DND-41 (cell line): ENCODE measurements around the gene CCDC169.

ENCODE experiments used
- ATAC-seq: fragments of 200-7000 bp; cut with Tn5 transposase; 3 replicates; pipeline ENCODE4 v1.9.1; 2021; ENCODE audit warnings: low read depth; ENCODE audit not compliant: insufficient read depth
- DNase-seq: peaks from one replicate; pipeline ENCODE4 v3.0.0-alpha.2; 2020
- H2AFZ ChIP-seq: 2 replicates; pipeline ENCODE4 v1.6.0; 2012; ENCODE audit warnings: low read depth, low read length
- H3K27ac ChIP-seq: 2 replicates; pipeline ENCODE4 v1.5.1; 2012; ENCODE audit warnings: low read length, inconsistent platforms
- H3K27me3 ChIP-seq: fragments of 200-600 bp; sonication (generic); 2 replicates; pipeline ENCODE4 v1.6.0; 2012; ENCODE audit warnings: low read length, mild to moderate bottlenecking, inconsistent platforms; ENCODE audit not compliant: insufficient read depth, poor library complexity
- H3K36me3 ChIP-seq: 2 replicates; pipeline ENCODE4 v1.5.1; 2012; ENCODE audit warnings: low read length, inconsistent platforms; ENCODE audit not compliant: insufficient read depth
- H3K4me1 ChIP-seq: 2 replicates; pipeline ENCODE4 v1.5.1; 2012; ENCODE audit warnings: mild to moderate bottlenecking, low read length; ENCODE audit not compliant: insufficient read depth
- H3K4me2 ChIP-seq: 2 replicates; pipeline ENCODE4 v1.6.0; 2012; ENCODE audit warnings: mild to moderate bottlenecking, moderate library complexity, low read length, inconsistent platforms; ENCODE audit not compliant: insufficient read depth
- H3K4me3 ChIP-seq, 2 experiments: fragments of 200-600 bp in 1 of 2; shearing (Covaris generic) in 1 of 2; 2 replicates each; pipeline ENCODE4 v1.5.1; 2012 to 2016; ENCODE audit warnings: inconsistent platforms in 2 of 2, low read length in 2 of 2, mild to moderate bottlenecking in 2 of 2, low read depth in 1 of 2, moderate library complexity in 1 of 2
- H3K79me2 ChIP-seq: 2 replicates; pipeline ENCODE4 v1.6.0; 2012; ENCODE audit warnings: low read length, inconsistent platforms; ENCODE audit not compliant: insufficient read depth
- H3K9ac ChIP-seq: 2 replicates; pipeline ENCODE4 v1.6.0; 2012; ENCODE audit warnings: low read depth, mild to moderate bottlenecking, inconsistent platforms, low read length, moderate library complexity
- H3K9me3 ChIP-seq: 2 replicates; pipeline ENCODE4 v1.5.1; 2012; ENCODE audit warnings: low read length, moderate library complexity, mild to moderate bottlenecking, inconsistent platforms; ENCODE audit not compliant: insufficient read depth, severe bottlenecking
- H4K20me1 ChIP-seq: 2 replicates; pipeline ENCODE4 v1.6.0; 2012; ENCODE audit warnings: low read length; ENCODE audit not compliant: insufficient read depth
- EZH2 ChIP-seq: IDR thresholded peaks from 3 replicates; pipeline ENCODE4 v1.6.1; 2012; ENCODE audit warnings: borderline replicate concordance, low read depth, mild to moderate bottlenecking, moderate library complexity, low read length, inconsistent platforms; ENCODE audit not compliant: severe bottlenecking
- TF ChIP-seq, protein P1 (sequence below): IDR thresholded peaks from 2 replicates; pipeline ENCODE4 v1.5.1; 2012; ENCODE audit warnings: borderline replicate concordance, low read length, moderate library complexity, mild to moderate bottlenecking; ENCODE audit not compliant: poor library complexity, severe bottlenecking; ENCODE audit errors: extremely low read depth

CCDC169 gene

DNA sequence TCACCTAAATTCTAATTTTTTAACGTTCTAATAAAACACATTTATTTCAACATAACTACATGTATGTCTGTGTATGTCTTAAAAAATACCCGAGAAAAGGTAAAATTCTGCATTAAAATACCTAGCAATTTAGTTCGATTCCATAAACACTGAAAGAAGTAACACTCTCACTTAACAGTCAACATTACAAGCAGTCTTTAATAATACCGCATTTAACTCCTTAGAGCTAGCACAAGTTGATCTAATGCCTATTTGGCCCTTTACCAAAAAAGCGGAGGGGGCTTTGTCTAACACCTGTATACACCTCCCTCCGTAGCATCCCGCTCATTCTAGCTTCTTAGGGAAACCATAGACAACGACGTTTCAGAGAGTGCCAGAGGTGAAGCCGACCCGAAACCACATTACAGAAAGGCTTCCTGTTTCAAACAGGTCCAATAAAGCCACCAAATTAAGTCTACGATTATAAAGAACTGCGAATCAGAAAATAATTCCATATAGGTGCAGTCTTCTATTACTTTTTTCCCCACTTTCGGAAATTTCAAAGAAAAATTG lies 47.3 kb upstream of the CCDC169 start:
- no peaks in the 10 kb centered on the region for H3K36me3 ChIP-seq
- no peak overlapping the region for H2AFZ ChIP-seq
- DNase-seq (no peak), ATAC-seq (no peak)
- no peak overlapping the region for H3K9ac ChIP-seq
- H3K4me1 ChIP-seq, result no peaks in the 10 kb centered on the region
- no peak overlapping the region for H3K27ac ChIP-seq
- no peaks in the 10 kb centered on the region for H4K20me1 ChIP-seq
- H3K4me3 ChIP-seq, result no peak overlapping the region
- no peaks in the 10 kb centered on the region for H3K27me3 ChIP-seq
- TF ChIP-seq, protein P1, sequence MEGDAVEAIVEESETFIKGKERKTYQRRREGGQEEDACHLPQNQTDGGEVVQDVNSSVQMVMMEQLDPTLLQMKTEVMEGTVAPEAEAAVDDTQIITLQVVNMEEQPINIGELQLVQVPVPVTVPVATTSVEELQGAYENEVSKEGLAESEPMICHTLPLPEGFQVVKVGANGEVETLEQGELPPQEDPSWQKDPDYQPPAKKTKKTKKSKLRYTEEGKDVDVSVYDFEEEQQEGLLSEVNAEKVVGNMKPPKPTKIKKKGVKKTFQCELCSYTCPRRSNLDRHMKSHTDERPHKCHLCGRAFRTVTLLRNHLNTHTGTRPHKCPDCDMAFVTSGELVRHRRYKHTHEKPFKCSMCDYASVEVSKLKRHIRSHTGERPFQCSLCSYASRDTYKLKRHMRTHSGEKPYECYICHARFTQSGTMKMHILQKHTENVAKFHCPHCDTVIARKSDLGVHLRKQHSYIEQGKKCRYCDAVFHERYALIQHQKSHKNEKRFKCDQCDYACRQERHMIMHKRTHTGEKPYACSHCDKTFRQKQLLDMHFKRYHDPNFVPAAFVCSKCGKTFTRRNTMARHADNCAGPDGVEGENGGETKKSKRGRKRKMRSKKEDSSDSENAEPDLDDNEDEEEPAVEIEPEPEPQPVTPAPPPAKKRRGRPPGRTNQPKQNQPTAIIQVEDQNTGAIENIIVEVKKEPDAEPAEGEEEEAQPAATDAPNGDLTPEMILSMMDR, result no peak
- TF ChIP-seq EZH2, result no peak
- H3K9me3 ChIP-seq, result no peaks in the 10 kb centered on the region
- H3K4me2 ChIP-seq, result no peak overlapping the region
- no peaks in the 10 kb centered on the region for H3K79me2 ChIP-seq

DNA sequence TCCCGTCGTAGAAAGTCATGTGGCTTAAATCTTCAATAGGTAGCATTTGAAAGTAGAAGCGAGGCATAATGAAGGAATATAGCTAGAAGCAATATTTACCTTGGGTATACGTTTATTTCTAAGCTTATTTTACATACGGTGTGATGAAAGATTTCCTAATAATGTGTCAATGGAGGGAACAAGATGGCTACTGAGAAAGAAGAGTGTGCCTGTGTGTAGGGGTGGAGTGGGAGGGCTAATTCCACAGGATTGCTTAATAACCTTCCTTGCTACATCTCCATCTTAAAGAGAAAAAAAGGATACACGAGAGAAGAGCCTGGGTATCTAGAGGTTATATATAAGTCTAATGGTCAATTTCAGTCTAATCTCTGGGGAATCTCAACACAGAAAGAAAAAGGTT lies 46.6 kb upstream of the CCDC169 start:
- H3K4me3 ChIP-seq, result no peak overlapping the region

DNA sequence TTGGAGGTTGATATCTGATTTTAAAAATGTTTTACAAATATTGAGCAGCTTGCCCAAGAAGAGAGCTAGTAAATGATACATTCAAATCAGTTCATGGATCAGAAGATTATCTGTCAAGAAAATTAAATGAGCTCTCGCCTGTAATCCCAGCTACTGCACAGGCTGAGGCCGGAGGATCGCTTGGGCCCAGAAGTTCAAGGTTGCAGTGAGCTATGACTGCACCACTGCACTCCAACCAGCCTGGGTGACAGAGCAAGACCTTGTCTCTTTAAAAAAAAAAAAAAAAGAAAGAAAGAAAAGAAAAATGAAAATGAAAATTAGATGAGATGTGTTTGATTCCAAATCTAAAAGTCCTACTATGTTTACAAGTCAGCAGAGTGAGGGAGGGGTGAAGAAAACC lies 46.2 kb upstream of the CCDC169 start:
- DNase-seq (no peak), ATAC-seq (no peak)
- H3K4me1 ChIP-seq, result no peaks in the 10 kb centered on the region
- no peaks in the 10 kb centered on the region for H4K20me1 ChIP-seq
- H3K9me3 ChIP-seq, result no peaks in the 10 kb centered on the region
- no peak overlapping the region for H3K4me2 ChIP-seq
- no peak overlapping the region for H2AFZ ChIP-seq
- H3K27ac ChIP-seq, result no peak overlapping the region
- TF ChIP-seq, protein P1, result no peak
- no peak for TF ChIP-seq EZH2
- no peaks in the 10 kb centered on the region for H3K36me3 ChIP-seq
- H3K4me3 ChIP-seq, result no peak overlapping the region
- H3K27me3 ChIP-seq, result no peaks in the 10 kb centered on the region
- no peaks in the 10 kb centered on the region for H3K79me2 ChIP-seq
- H3K9ac ChIP-seq, result no peak overlapping the region

More for the DNA sequence above, 46.6 kb upstream of the CCDC169 start:
- TF ChIP-seq, protein P1, result no peak
- TF ChIP-seq EZH2, result no peak
- ATAC-seq (no peak), DNase-seq (no peak)
- Histone ChIP-seq H3K79me2 (no peaks in the 10 kb centered on the region), H3K27ac (no peak overlapping the region), H3K36me3 (no peaks in the 10 kb centered on the region), H3K9ac (no peak overlapping the region), H2AFZ (no peak overlapping the region), H3K4me2 (no peak overlapping the region), H3K4me1 (no peaks in the 10 kb centered on the region), H3K27me3 (no peaks in the 10 kb centered on the region), H4K20me1 (no peaks in the 10 kb centered on the region), H3K9me3 (no peaks in the 10 kb centered on the region)

DNA sequence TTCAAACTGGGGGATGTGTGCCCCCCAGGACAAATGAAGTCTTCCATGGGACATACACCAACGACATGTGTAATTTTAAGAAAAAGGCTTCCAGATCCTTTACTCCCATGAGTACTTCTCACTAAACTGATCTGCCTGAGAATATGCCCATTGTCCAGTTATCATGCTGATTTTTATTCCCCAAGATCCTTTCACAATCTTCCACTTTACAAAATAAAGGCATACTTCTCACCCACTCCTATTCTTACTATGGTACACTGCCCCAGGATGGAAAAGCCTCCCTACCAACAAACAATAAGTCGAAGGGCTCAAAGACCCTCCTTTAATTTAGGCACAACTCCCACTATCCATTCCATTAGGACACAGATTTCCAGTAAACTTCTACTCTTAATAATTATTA lies 45.1 kb upstream of the CCDC169 start:
- Histone ChIP-seq H3K4me2 (no peak overlapping the region), H3K4me1 (no peaks in the 10 kb centered on the region), H3K79me2 (no peaks in the 10 kb centered on the region), H3K36me3 (no peaks in the 10 kb centered on the region), H3K27ac (no peak overlapping the region), H3K27me3 (no peaks in the 10 kb centered on the region), H3K9me3 (no peaks in the 10 kb centered on the region), H2AFZ (no peak overlapping the region), H3K4me3 (no peak overlapping the region), H4K20me1 (no peaks in the 10 kb centered on the region), H3K9ac (no peak overlapping the region)
- no peak for DNase-seq
- TF ChIP-seq, protein P1, result no peak
- TF ChIP-seq EZH2, result no peak
- no peak for ATAC-seq
